KMS-11 (cell line): ENCODE data around the gene PLCB2.

Source experiments
- H2AFZ ChIP-seq: fragments of 200-600 bp; sonication (generic); 2 replicates; pipeline ENCODE4 v1.6.1; 2016; ENCODE audit warnings: antibody characterized with exemption, mixed run types, low read depth
- H3K27ac ChIP-seq: fragments of 200-600 bp; sonication (generic); 2 replicates; pipeline ENCODE4 v1.6.1; 2016; ENCODE audit warnings: mild to moderate bottlenecking, mixed run types
- H3K27me3 ChIP-seq: fragments of 200-600 bp; sonication (generic); 2 replicates; pipeline ENCODE4 v1.6.1; 2017; ENCODE audit warnings: mild to moderate bottlenecking, low read depth, mixed run types, moderate library complexity; ENCODE audit not compliant: insufficient read depth
- H3K36me3 ChIP-seq: fragments of 200-600 bp; sonication (generic); 2 replicates; pipeline ENCODE4 v1.6.1; 2017; ENCODE audit warnings: mild to moderate bottlenecking, mixed run types; ENCODE audit not compliant: insufficient read depth
- H3K4me1 ChIP-seq: fragments of 200-600 bp; sonication (generic); 2 replicates; pipeline ENCODE4 v1.6.1; 2016; ENCODE audit warnings: mild to moderate bottlenecking, low read depth, mixed run types; ENCODE audit not compliant: poor library complexity, severe bottlenecking
- H3K4me2 ChIP-seq: fragments of 200-600 bp; sonication (generic); 2 replicates; pipeline ENCODE4 v1.7.0; 2016; ENCODE audit warnings: mild to moderate bottlenecking, mixed run types
- H3K4me3 ChIP-seq: fragments of 200-600 bp; sonication (generic); IDR thresholded peaks from 2 replicates; pipeline ENCODE4 v1.6.1; 2017; ENCODE audit warnings: low read depth, low read length, mixed read lengths; ENCODE audit not compliant: insufficient read depth
- H3K79me2 ChIP-seq: fragments of 200-600 bp; sonication (generic); 2 replicates; pipeline ENCODE4 v1.6.1; 2016; ENCODE audit warnings: low read depth, mixed run types; ENCODE audit not compliant: insufficient read depth
- H3K9ac ChIP-seq: fragments of 200-600 bp; sonication (generic); 2 replicates; pipeline ENCODE4 v1.6.1; 2016; ENCODE audit warnings: mild to moderate bottlenecking, mixed run types
- H4K20me1 ChIP-seq: fragments of 200-600 bp; sonication (generic); 2 replicates; pipeline ENCODE4 v1.6.1; 2016; ENCODE audit warnings: mild to moderate bottlenecking, mixed run types; ENCODE audit not compliant: insufficient read depth
- TF ChIP-seq, protein P1 (sequence below): fragments of 200-600 bp; sonication (generic); conservative IDR thresholded peaks from 2 replicates; pipeline ENCODE4 v1.6.1; 2017; ENCODE audit warnings: low read depth, mild to moderate bottlenecking, antibody characterized with exemption, low read length, moderate library complexity, mixed read lengths

Gene PLCB2, protein sequence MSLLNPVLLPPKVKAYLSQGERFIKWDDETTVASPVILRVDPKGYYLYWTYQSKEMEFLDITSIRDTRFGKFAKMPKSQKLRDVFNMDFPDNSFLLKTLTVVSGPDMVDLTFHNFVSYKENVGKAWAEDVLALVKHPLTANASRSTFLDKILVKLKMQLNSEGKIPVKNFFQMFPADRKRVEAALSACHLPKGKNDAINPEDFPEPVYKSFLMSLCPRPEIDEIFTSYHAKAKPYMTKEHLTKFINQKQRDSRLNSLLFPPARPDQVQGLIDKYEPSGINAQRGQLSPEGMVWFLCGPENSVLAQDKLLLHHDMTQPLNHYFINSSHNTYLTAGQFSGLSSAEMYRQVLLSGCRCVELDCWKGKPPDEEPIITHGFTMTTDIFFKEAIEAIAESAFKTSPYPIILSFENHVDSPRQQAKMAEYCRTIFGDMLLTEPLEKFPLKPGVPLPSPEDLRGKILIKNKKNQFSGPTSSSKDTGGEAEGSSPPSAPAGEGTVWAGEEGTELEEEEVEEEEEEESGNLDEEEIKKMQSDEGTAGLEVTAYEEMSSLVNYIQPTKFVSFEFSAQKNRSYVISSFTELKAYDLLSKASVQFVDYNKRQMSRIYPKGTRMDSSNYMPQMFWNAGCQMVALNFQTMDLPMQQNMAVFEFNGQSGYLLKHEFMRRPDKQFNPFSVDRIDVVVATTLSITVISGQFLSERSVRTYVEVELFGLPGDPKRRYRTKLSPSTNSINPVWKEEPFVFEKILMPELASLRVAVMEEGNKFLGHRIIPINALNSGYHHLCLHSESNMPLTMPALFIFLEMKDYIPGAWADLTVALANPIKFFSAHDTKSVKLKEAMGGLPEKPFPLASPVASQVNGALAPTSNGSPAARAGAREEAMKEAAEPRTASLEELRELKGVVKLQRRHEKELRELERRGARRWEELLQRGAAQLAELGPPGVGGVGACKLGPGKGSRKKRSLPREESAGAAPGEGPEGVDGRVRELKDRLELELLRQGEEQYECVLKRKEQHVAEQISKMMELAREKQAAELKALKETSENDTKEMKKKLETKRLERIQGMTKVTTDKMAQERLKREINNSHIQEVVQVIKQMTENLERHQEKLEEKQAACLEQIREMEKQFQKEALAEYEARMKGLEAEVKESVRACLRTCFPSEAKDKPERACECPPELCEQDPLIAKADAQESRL

DNA sequence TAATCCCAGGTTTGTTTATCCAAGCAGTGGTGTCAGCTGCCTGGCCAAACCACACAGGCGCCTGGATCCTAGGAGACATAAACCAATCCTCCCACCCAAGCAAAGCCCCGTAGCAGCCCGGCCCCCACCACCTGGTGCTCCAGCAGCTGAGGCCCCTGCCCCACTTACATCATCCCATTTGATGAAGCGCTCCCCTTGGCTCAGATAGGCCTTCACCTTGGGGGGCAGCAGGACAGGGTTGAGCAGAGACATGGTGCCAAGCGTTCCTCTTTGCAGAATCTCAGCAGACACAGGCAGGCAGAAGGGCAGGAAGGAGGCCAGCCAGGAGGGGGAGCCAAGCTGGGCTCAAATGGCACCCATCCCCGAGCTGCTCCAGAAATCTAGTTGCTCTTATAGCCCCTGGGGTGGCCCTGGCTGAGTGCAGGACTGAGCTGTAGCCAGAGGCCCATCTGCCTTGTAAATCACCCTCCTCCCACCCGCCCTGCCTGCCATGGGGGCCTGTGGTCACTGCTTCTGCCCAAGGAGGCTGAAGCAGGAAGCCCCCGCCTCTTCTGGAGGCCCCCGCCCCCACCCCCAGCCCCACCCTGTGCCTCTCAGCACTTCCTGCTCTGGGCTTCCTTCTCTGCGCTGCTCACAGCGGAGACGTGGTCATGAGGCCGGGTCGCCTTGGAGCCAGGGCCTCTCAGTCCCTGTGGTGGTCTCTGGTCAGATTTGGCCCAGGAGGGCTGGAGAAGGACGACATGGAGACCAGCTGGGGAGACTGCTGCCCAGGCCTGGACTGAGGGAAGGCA, at the start of gene PLCB2:
TSS of gene PLCB2 (minus strand) at position 515 of the 791 bp plus-strand sequence. CDS start at position 252, 263 bp downstream.
- Histone ChIP-seq H4K20me1 (no peaks in the 10 kb centered on the region), H3K9ac (no peak within 1 kb of the TSS), H3K4me3 (no peak within 1 kb of the TSS), H2AFZ (no peak within 1 kb of the TSS), H3K27ac (no peak within 1 kb of the TSS), H3K79me2 (no peaks in the 10 kb centered on the region), H3K4me1 (no peaks in the 10 kb centered on the region), H3K4me2 (no peak within 1 kb of the TSS), H3K27me3 (no peaks in the 10 kb centered on the region), H3K36me3 (no peaks in the 10 kb centered on the region)
- TF ChIP-seq, protein P1, sequence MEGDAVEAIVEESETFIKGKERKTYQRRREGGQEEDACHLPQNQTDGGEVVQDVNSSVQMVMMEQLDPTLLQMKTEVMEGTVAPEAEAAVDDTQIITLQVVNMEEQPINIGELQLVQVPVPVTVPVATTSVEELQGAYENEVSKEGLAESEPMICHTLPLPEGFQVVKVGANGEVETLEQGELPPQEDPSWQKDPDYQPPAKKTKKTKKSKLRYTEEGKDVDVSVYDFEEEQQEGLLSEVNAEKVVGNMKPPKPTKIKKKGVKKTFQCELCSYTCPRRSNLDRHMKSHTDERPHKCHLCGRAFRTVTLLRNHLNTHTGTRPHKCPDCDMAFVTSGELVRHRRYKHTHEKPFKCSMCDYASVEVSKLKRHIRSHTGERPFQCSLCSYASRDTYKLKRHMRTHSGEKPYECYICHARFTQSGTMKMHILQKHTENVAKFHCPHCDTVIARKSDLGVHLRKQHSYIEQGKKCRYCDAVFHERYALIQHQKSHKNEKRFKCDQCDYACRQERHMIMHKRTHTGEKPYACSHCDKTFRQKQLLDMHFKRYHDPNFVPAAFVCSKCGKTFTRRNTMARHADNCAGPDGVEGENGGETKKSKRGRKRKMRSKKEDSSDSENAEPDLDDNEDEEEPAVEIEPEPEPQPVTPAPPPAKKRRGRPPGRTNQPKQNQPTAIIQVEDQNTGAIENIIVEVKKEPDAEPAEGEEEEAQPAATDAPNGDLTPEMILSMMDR, result no peak

DNA sequence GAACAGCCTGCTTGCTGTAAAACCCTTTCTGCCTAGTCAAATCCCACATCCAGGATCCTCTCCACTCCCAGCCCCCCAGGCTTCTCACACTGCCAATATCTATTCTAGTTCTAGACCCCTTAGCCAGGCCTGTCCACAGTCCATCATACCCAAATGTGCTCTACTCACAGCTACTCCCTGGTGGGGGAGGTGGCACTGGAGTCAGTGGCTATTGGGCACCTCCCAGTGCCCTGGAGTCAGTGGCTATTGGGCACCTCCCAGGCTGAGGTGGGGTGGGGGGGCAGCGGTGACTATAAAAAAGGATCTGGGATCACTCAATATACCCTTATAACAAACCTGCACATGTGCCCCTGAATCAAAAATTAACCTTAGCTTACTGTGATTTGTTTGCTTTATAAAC, 49.5 kb upstream of the PLCB2 start:
- peaks cover 22% of the 10 kb centered on the region for H3K27me3 ChIP-seq
- H3K4me3 ChIP-seq, result no peak overlapping the region
- TF ChIP-seq, protein P1, result no peak
- peak overlapping the region; percentile 100; the same call in 1 of the 2 replicates for H3K4me2 ChIP-seq
- peaks cover 7% of the 10 kb centered on the region for H3K4me1 ChIP-seq
- H3K36me3 ChIP-seq, result no peaks in the 10 kb centered on the region
- H3K9ac ChIP-seq, result no peak overlapping the region
- no peaks in the 10 kb centered on the region for H4K20me1 ChIP-seq
- H3K27ac ChIP-seq, result no peak overlapping the region
- peak overlapping the region; percentile 98 for H2AFZ ChIP-seq
- no peaks in the 10 kb centered on the region for H3K79me2 ChIP-seq

DNA sequence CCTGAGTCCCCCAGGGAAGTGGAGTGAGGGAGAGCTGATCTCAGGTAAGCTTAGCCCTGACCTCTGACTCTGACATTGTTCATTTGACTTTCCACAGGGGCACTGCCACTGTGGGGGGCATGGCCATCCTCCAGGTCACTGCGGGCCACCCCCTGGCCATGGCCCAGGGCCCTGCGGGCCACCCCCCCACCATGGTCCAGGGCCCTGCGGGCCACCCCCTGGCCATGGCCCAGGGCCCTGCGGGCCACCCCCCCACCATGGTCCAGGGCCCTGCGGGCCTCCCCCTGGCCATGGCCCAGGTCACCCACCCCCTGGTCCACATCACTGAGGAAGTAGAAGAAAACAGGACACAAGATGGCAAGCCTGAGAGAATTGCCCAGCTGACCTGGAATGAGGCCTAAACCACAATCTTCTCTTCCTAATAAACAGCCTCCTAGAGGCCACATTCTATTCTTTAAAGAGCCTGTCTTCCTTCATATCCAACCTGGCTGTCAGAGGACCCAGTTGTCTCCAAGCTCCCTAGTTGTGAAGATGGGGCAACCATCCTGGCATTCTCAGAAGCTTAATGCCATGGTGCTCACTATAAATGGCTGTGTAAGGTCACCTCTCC, 48.3 kb upstream of the PLCB2 start:
- no peak overlapping the region for H3K9ac ChIP-seq
- TF ChIP-seq, protein P1, result no peak
- H4K20me1 ChIP-seq, result no peaks in the 10 kb centered on the region
- no peaks in the 10 kb centered on the region for H3K36me3 ChIP-seq
- H3K79me2 ChIP-seq, result no peaks in the 10 kb centered on the region
- peaks cover 7% of the 10 kb centered on the region for H3K4me1 ChIP-seq
- H3K27me3 ChIP-seq, result peaks cover 21% of the 10 kb centered on the region
- H2AFZ ChIP-seq, result no peak overlapping the region
- no peak overlapping the region for H3K27ac ChIP-seq
- no peak overlapping the region for H3K4me3 ChIP-seq
- no peak overlapping the region for H3K4me2 ChIP-seq
